Measurements from ENCODE around the gene FAT1.

Gene FAT1

GRCh38 chr4:186642530-186642929, 81.1 kb downstream of the FAT1 start:
- H3K27ac ChIP-seq (ENCODE audit: poor library complexity, severe bottlenecking) = no peak overlapping the region
- H3K36me3 ChIP-seq (ENCODE audit: low read depth) = peaks cover 60% of the 10 kb centered on the region
- no peaks in the 10 kb centered on the region for H3K27me3 ChIP-seq (ENCODE audit: insufficient read depth, poor library complexity, severe bottlenecking)
- TF ChIP-seq CTCF (IDR thresholded peaks at IDR 0.05; ENCODE audit: poor library complexity, severe bottlenecking) = no peak
- no peaks in the 10 kb centered on the region for H3K9me3 ChIP-seq (ENCODE audit: severe bottlenecking)
- DNase-seq (ENCODE audit: low spot score) (no peak), ATAC-seq (ENCODE audit: low read depth) (no peak)
- H3K4me1 ChIP-seq (ENCODE audit: insufficient read depth, poor library complexity, severe bottlenecking) = peaks cover 14% of the 10 kb centered on the region
- no peak overlapping the region for H3K4me3 ChIP-seq (ENCODE audit: severe bottlenecking)

GRCh38 chr4:186634591-186635128, 89.0 kb downstream of the FAT1 start:
- H3K36me3 ChIP-seq (ENCODE audit: low read depth) = peaks cover 95% of the 10 kb centered on the region

GRCh38 chr4:186633844-186634243, 89.8 kb downstream of the FAT1 start:
- no peaks in the 10 kb centered on the region for H3K9me3 ChIP-seq (ENCODE audit: severe bottlenecking)
- no peak for ATAC-seq (ENCODE audit: low read depth)
- no peak overlapping the region for H3K4me3 ChIP-seq (ENCODE audit: severe bottlenecking)
- no peak for DNase-seq (ENCODE audit: low spot score)
- H3K27ac ChIP-seq (ENCODE audit: poor library complexity, severe bottlenecking) = no peak overlapping the region
- H3K27me3 ChIP-seq (ENCODE audit: insufficient read depth, poor library complexity, severe bottlenecking) = no peaks in the 10 kb centered on the region
- H3K4me1 ChIP-seq (ENCODE audit: insufficient read depth, poor library complexity, severe bottlenecking) = no peaks in the 10 kb centered on the region
- TF ChIP-seq CTCF (IDR thresholded peaks at IDR 0.05; ENCODE audit: poor library complexity, severe bottlenecking) = no peak
- H3K36me3 ChIP-seq (ENCODE audit: low read depth) = peaks cover 95% of the 10 kb centered on the region

More at GRCh38 chr4:186634591-186635128, 89.0 kb downstream of the FAT1 start:
- no peak for DNase-seq (ENCODE audit: low spot score)
- Histone ChIP-seq H3K27me3 (ENCODE audit: insufficient read depth, poor library complexity, severe bottlenecking) (no peaks in the 10 kb centered on the region), H3K9me3 (ENCODE audit: severe bottlenecking) (no peaks in the 10 kb centered on the region), H3K4me1 (ENCODE audit: insufficient read depth, poor library complexity, severe bottlenecking) (no peaks in the 10 kb centered on the region), H3K27ac (ENCODE audit: poor library complexity, severe bottlenecking) (no peak overlapping the region), H3K4me3 (ENCODE audit: severe bottlenecking) (no peak overlapping the region)
- ATAC-seq (ENCODE audit: low read depth) = no peak
- TF ChIP-seq CTCF (IDR thresholded peaks at IDR 0.05; ENCODE audit: poor library complexity, severe bottlenecking) = no peak

- H3K27ac ChIP-seq (ENCODE audit: poor library complexity, severe bottlenecking) = no peak overlapping the region
- H3K27me3 ChIP-seq (ENCODE audit: insufficient read depth, poor library complexity, severe bottlenecking) = no peaks in the 10 kb centered on the region
- DNase-seq (ENCODE audit: low spot score) = no peak
- no peak for ATAC-seq (ENCODE audit: low read depth)
- peaks cover 4% of the 10 kb centered on the region for H3K4me1 ChIP-seq (ENCODE audit: insufficient read depth, poor library complexity, severe bottlenecking)
- H3K9me3 ChIP-seq (ENCODE audit: severe bottlenecking) = no peaks in the 10 kb centered on the region
- no peak overlapping the region for H3K4me3 ChIP-seq (ENCODE audit: severe bottlenecking)
- peaks cover 80% of the 10 kb centered on the region for H3K36me3 ChIP-seq (ENCODE audit: low read depth)
- no peak for TF ChIP-seq CTCF (IDR thresholded peaks at IDR 0.05; ENCODE audit: poor library complexity, severe bottlenecking)
These were observed 93.5 kb downstream of the FAT1 start for GRCh38 chr4:186630128-186630527.

- no peak for DNase-seq (ENCODE audit: low spot score)
- Histone ChIP-seq H3K27ac (ENCODE audit: poor library complexity, severe bottlenecking) (peak overlapping the region; percentile 50), H3K36me3 (ENCODE audit: low read depth) (peaks cover 80% of the 10 kb centered on the region), H3K27me3 (ENCODE audit: insufficient read depth, poor library complexity, severe bottlenecking) (no peaks in the 10 kb centered on the region), H3K4me3 (ENCODE audit: severe bottlenecking) (no peak overlapping the region), H3K4me1 (ENCODE audit: insufficient read depth, poor library complexity, severe bottlenecking) (peaks cover 16% of the 10 kb centered on the region), H3K9me3 (ENCODE audit: severe bottlenecking) (no peaks in the 10 kb centered on the region)
- no peak for ATAC-seq (ENCODE audit: low read depth)
- TF ChIP-seq CTCF (IDR thresholded peaks at IDR 0.05; ENCODE audit: poor library complexity, severe bottlenecking) = no peak
These were observed 95.5 kb downstream of the FAT1 start for GRCh38 chr4:186628058-186628711.
